Stomach (tissue), 9 donors: ENCODE measurements around the gene DEFB124. TPM values are rescaled to one million over a fixed set of nuclear protein-coding genes. Genes with fewer than 3 reads are reported as not detected.

Source experiments
- DNase-seq, 2 donors: peaks; one replicate each; pipeline versions ENCODE4 v3.0.0 to v3.0.0-alpha.2; 2013 to 2019
- H3K27ac ChIP-seq, 5 donors: fragments of 200-600 bp in 4 of 5; sonication (generic) in 4 of 5; one replicate each; pipeline ENCODE4 v1.5.1; 2013 to 2019; ENCODE audit warnings: mild to moderate bottlenecking in 1 of 5, moderate library complexity in 1 of 5
- H3K27me3 ChIP-seq, 3 donors: fragments of 200-600 bp; sonication (generic); one replicate each; pipeline ENCODE4 v1.5.1; 2017 to 2019; ENCODE audit warnings: mixed run types in 1 of 3
- H3K36me3 ChIP-seq, 4 donors: fragments of 200-600 bp; sonication (generic); 1 replicate in 3 of 4; 2 replicates in 1 of 4; pipeline ENCODE4 v1.5.1; 2016 to 2019
- H3K4me1 ChIP-seq, 4 donors: fragments of 200-600 bp; sonication (generic); one replicate each; pipeline ENCODE4 v1.5.1; 2016 to 2019
- H3K4me3 ChIP-seq, 4 donors: fragments of 200-600 bp; sonication (generic) in 3 of 4; one replicate each; pipeline ENCODE4 v1.5.1; 2016 to 2019; ENCODE audit warnings: mild to moderate bottlenecking in 1 of 4
- H3K9me3 ChIP-seq, 4 donors: fragments of 200-600 bp; sonication (generic); one replicate each; pipeline ENCODE4 v1.5.1; 2016 to 2019
- EP300 ChIP-seq: sonication (generic); formaldehyde crosslinking; IDR thresholded peaks from one replicate; pipeline ENCODE4 v1.6.1; 2017; ENCODE audit warnings: antibody characterized with exemption
- POLR2A ChIP-seq, 4 donors: fragments of 450-650 bp; IDR thresholded peaks; one replicate each; pipeline ENCODE4 v1.6.1; 2016; ENCODE audit warnings: antibody characterized with exemption in 4 of 4, control low read depth in 2 of 4, mild to moderate bottlenecking in 1 of 4, moderate library complexity in 1 of 4
- POLR2AphosphoS5 ChIP-seq, 3 donors: sonication (generic); formaldehyde crosslinking; IDR thresholded peaks; one replicate each; pipeline ENCODE4 v1.6.1; 2016; ENCODE audit warnings: antibody characterized with exemption in 3 of 3
- WGBS, 5 donors: extraction: QIAGEN DNeasy Blood & Tissue Kit in 3 of 5; methylation state at CpG; one replicate each; pipeline versions ENCODE4 v1.1.5 to v1.1.7; 2013 to 2018; 5-methylcytosine and 5-hydroxymethylcytosine counted together
- intact Hi-C: fragments of 100-400 bp; cut with DNase I; formaldehyde crosslinking; loops from one replicate; pipeline ENCODE4 v1.15.1; 2023; ENCODE audit warnings: low total_unique reads
- polyA plus RNA-seq, 3 donors: library from polyadenylated mRNA; stranded (reverse); fragments of 200-250 nt; gene quantifications; one replicate each; pipeline ENCODE4 v1.2.3, GENCODE V29; 2013
- total RNA-seq, 5 donors: library from RNA; depleted of rRNA; stranded (reverse); fragments of >200 nt; gene quantifications; one replicate each; pipeline versions ENCODE4 v1.1.0 to v1.2.3, GENCODE V29; 2014 to 2016
- TF ChIP-seq, protein P1 (sequence below), 7 experiments: fragments of 450-650 bp in 4 of 7; fragments of 200-600 bp in 3 of 7; sonication (generic) in 3 of 7; IDR thresholded peaks; one replicate each; pipeline ENCODE4 v1.5.1; 2016 to 2019; ENCODE audit warnings: antibody characterized with exemption in 7 of 7, control low read depth in 2 of 7, mild to moderate bottlenecking in 1 of 7
- donor health status: healthy with polysubstance abuse.
- donor health status: Bipolar disorder and iron deficiency.
- donor health status: healthy.

Gene DEFB124
- total and polyA plus RNA-seq, 8 donors: 0.28 to 1.1 TPM; not detected in 6

- intact Hi-C loops: no loop called here
- no peaks in the 10 kb centered on the region for H3K36me3 ChIP-seq
- H3K4me3 ChIP-seq: peak overlapping the region; percentile 2 to 35 (median 16)
- TF ChIP-seq POLR2A (IDR thresholded peaks at IDR 0.05) (no peak), POLR2AphosphoS5 (IDR thresholded peaks at IDR 0.05) (no peak), EP300 (no peak)
- TF ChIP-seq, protein P1, sequence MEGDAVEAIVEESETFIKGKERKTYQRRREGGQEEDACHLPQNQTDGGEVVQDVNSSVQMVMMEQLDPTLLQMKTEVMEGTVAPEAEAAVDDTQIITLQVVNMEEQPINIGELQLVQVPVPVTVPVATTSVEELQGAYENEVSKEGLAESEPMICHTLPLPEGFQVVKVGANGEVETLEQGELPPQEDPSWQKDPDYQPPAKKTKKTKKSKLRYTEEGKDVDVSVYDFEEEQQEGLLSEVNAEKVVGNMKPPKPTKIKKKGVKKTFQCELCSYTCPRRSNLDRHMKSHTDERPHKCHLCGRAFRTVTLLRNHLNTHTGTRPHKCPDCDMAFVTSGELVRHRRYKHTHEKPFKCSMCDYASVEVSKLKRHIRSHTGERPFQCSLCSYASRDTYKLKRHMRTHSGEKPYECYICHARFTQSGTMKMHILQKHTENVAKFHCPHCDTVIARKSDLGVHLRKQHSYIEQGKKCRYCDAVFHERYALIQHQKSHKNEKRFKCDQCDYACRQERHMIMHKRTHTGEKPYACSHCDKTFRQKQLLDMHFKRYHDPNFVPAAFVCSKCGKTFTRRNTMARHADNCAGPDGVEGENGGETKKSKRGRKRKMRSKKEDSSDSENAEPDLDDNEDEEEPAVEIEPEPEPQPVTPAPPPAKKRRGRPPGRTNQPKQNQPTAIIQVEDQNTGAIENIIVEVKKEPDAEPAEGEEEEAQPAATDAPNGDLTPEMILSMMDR (IDR thresholded peaks at IDR 0.05): no peak
- peaks cover 0 to 10% (median 8%) of the 10 kb centered on the region in 4 donors for H3K4me1 ChIP-seq
- 5 to 13% (median 11%) methylated on average over 23 to 31 of the region's 31 CpGs for WGBS, 5 donors
- no peaks in the 10 kb centered on the region for H3K9me3 ChIP-seq
- peak in 1 of 2 donors; percentile 94 for DNase-seq
- peaks cover 0 to 22% (median 9%) of the 10 kb centered on the region in 3 donors for H3K27me3 ChIP-seq
- peak overlapping the region; percentile 57 to 78 (median 63) for H3K27ac ChIP-seq
Observed at GRCh38 chr20:31485450-31486339, 10.8 kb upstream of the DEFB124 start.

- H3K9me3 ChIP-seq: no peaks in the 10 kb centered on the region
Observed at GRCh38 chr20:31484001-31484400, 9.1 kb upstream of the DEFB124 start.

DNA sequence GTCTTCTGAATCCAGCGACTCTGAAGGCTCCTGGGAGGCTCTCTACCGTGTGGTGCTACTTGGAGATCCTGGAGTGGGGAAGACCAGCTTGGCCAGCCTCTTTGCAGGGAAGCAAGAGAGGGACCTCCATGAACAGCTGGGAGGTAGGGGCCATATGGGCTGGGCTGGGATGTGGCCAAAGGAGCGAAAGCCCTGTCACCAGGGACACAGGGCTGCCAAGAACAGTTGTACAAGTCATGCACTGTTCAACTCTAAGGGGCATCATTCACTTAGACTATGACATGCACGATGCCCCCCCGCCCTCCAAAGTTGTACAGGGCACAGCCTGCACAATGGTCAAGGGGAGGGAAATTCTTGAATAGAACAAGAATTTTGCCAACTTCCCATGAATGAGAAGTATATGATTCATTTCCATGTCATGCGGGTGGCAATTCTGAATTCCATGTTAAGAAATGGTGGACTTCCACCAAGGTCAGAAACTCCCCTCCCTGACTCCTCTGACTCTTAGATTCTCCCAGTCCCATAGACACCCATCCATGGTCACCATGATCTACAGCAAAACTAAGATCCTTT, 1.8 kb upstream of the DEFB124 start:
- Histone ChIP-seq H3K9me3 (no peaks in the 10 kb centered on the region), H3K27ac (peak overlapping the region in 1 of 5 donors; percentile 73), H3K27me3 (peaks cover 0 to 46% (median 20%) of the 10 kb centered on the region in 3 donors), H3K36me3 (no peaks in the 10 kb centered on the region), H3K4me3 (no peak overlapping the region), H3K4me1 (peaks cover 10 to 21% (median 13%) of the 10 kb centered on the region in 4 donors)
- intact Hi-C loops: no loop called here
- peak in 1 of 2 donors; percentile 10 for DNase-seq
- TF ChIP-seq, protein P1 (IDR thresholded peaks at IDR 0.05): no peak
- TF ChIP-seq POLR2A (IDR thresholded peaks at IDR 0.05) (no peak), POLR2AphosphoS5 (IDR thresholded peaks at IDR 0.05) (no peak), EP300 (no peak)
- 67 to 79% (median 78%) methylated on average over 4 to 6 of the region's 6 CpGs for WGBS, 5 donors

More at GRCh38 chr20:31484001-31484400, 9.1 kb upstream of the DEFB124 start:
- Histone ChIP-seq H3K27me3 (peaks cover 0 to 22% (median 9%) of the 10 kb centered on the region in 3 donors), H3K27ac (peak overlapping the region in 1 of 5 donors; percentile 78), H3K4me1 (peaks cover 0 to 10% (median 8%) of the 10 kb centered on the region in 4 donors), H3K36me3 (no peaks in the 10 kb centered on the region), H3K4me3 (no peak overlapping the region)
- TF ChIP-seq EP300 (no peak), POLR2A (IDR thresholded peaks at IDR 0.05) (no peak), POLR2AphosphoS5 (IDR thresholded peaks at IDR 0.05) (no peak)
- TF ChIP-seq, protein P1 (IDR thresholded peaks at IDR 0.05): no peak
- peak in 1 of 2 donors; percentile 71 for DNase-seq
- 32 to 58% (median 37%) methylated on average over 29 to 36 of the region's 36 CpGs for WGBS, 5 donors
- intact Hi-C loops: no loop called here

DNA sequence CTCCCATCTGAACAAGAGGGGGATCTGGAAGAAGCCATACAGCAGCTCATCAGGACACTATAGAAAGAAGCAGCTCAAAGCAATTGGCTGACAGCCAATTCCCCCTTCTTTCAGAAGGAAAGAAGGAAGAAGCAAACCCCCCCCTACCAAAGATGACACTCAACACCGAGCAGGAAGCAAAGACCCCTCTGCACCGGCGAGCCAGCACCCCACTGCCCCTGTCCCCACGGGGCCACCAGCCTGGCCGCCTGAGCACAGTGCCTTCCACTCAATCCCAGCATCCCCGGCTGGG, 1.3 kb upstream of the DEFB124 start:
- intact Hi-C loops: no loop called here
- Histone ChIP-seq H3K27ac (peak overlapping the region in 1 of 5 donors; percentile 73), H3K4me1 (peaks cover 10 to 21% (median 13%) of the 10 kb centered on the region in 4 donors), H3K27me3 (peaks cover 0 to 46% (median 20%) of the 10 kb centered on the region in 3 donors), H3K4me3 (no peak overlapping the region), H3K9me3 (no peaks in the 10 kb centered on the region), H3K36me3 (no peaks in the 10 kb centered on the region)
- WGBS, 5 donors: 58 to 66% (median 63%) methylated on average over 6 of the region's 6 CpGs
- TF ChIP-seq EP300 (no peak), POLR2AphosphoS5 (IDR thresholded peaks at IDR 0.05) (no peak), POLR2A (IDR thresholded peaks at IDR 0.05) (no peak)
- TF ChIP-seq, protein P1 (IDR thresholded peaks at IDR 0.05): no peak
- DNase-seq: peak in 1 of 2 donors; percentile 32
